ENCODE data around the gene SBF2. TPM values are rescaled to one million over a fixed set of nuclear protein-coding genes. Genes with fewer than 3 reads are reported as not detected.

Gene SBF2
- total RNA-seq, 1 experiment from 2014 or later = 13.8 TPM

DNA sequence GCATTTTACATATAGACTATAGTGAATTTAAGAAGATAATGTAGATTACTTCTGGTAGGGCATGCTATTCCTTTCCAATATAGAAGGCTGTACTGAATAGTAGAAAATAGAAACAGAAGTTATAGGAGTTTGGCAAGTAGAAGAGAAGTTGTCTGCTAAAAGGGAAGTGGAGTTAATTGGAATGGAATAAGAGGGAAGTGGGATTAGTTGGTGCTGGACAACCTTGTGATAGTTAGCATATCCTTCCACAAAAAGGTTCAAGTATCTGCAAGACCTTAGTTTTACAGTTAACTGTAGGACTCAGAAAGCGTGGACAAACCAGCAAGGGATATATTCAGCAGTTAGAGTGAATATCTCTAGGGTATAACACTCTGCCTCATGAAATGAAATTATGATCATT lies 444.6 kb downstream of the SBF2 start:
- Histone ChIP-seq H4K20me1 (ENCODE audit: insufficient read depth, low read depth, low read length) (no peaks in the 10 kb centered on the region), H3K4me2 (ENCODE audit: low read depth, low read length, poor library complexity, severe bottlenecking) (no peak overlapping the region), H3K4me1 (ENCODE audit: low read length) (no peaks in the 10 kb centered on the region), H3K27ac (ENCODE audit: low read length) (no peak overlapping the region), H2AFZ (ENCODE audit: low read length) (no peak overlapping the region), H3K9me3 (ENCODE audit: low read length) (no peaks in the 10 kb centered on the region), H3K9me2 (replicated peaks; ENCODE audit: insufficient read depth, low read length) (no peaks in the 10 kb centered on the region), H3K36me3 (ENCODE audit: insufficient read depth, low read length) (no peaks in the 10 kb centered on the region), H3K79me2 (ENCODE audit: low read length) (no peaks in the 10 kb centered on the region), H3K27me3 (ENCODE audit: low read length) (no peaks in the 10 kb centered on the region), H3K9ac (ENCODE audit: low read length) (no peak overlapping the region), H3K4me3 (ENCODE audit: low read length) (no peak overlapping the region)
- no peak for DNase-seq

- Histone ChIP-seq H3K9me3 (ENCODE audit: low read length) (no peaks in the 10 kb centered on the region), H4K20me1 (ENCODE audit: insufficient read depth, low read depth, low read length) (no peaks in the 10 kb centered on the region), H3K27me3 (ENCODE audit: low read length) (no peaks in the 10 kb centered on the region), H3K4me1 (ENCODE audit: low read length) (no peaks in the 10 kb centered on the region), H3K27ac (ENCODE audit: low read length) (no peak overlapping the region), H3K79me2 (ENCODE audit: low read length) (no peaks in the 10 kb centered on the region), H3K4me3 (ENCODE audit: low read length) (no peak overlapping the region), H3K9me2 (replicated peaks; ENCODE audit: insufficient read depth, low read length) (no peaks in the 10 kb centered on the region), H2AFZ (ENCODE audit: low read length) (no peak overlapping the region), H3K9ac (ENCODE audit: low read length) (no peak overlapping the region), H3K36me3 (ENCODE audit: insufficient read depth, low read length) (no peaks in the 10 kb centered on the region), H3K4me2 (ENCODE audit: low read depth, low read length, poor library complexity, severe bottlenecking) (no peak overlapping the region)
- DNase-seq = no peak
Measured at GRCh38 chr11:9847636-9848035, 446.4 kb downstream of the SBF2 start.

DNA sequence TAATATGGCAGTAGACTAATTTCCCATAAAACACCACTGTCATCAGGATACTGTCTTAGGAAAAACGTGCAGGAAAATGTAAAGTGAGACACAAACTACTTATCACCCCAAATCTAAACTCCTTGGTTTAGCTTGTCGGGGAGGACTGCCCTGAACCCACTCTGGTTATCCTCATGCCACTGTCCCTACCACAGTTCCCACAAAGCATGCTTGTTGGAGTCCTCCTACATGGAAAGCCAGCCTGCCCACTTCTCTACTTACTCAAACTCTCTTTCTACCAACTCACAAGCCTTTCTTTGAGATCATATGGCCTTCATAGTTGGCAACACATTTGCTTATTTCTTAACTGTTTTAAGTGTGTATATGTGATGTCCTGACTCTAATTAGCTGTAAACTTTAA lies 451.1 kb downstream of the SBF2 start:
- Histone ChIP-seq H3K27me3 (ENCODE audit: low read length) (no peaks in the 10 kb centered on the region), H3K79me2 (ENCODE audit: low read length) (no peaks in the 10 kb centered on the region), H3K9ac (ENCODE audit: low read length) (no peak overlapping the region), H4K20me1 (ENCODE audit: insufficient read depth, low read depth, low read length) (no peaks in the 10 kb centered on the region), H3K27ac (ENCODE audit: low read length) (no peak overlapping the region), H2AFZ (ENCODE audit: low read length) (no peak overlapping the region), H3K9me3 (ENCODE audit: low read length) (no peaks in the 10 kb centered on the region), H3K4me1 (ENCODE audit: low read length) (peaks cover 5% of the 10 kb centered on the region; the same call in 1 of the 2 replicates), H3K4me3 (ENCODE audit: low read length) (no peak overlapping the region), H3K4me2 (ENCODE audit: low read depth, low read length, poor library complexity, severe bottlenecking) (no peak overlapping the region), H3K36me3 (ENCODE audit: insufficient read depth, low read length) (no peaks in the 10 kb centered on the region), H3K9me2 (replicated peaks; ENCODE audit: insufficient read depth, low read length) (no peaks in the 10 kb centered on the region)
- DNase-seq = no peak

DNA sequence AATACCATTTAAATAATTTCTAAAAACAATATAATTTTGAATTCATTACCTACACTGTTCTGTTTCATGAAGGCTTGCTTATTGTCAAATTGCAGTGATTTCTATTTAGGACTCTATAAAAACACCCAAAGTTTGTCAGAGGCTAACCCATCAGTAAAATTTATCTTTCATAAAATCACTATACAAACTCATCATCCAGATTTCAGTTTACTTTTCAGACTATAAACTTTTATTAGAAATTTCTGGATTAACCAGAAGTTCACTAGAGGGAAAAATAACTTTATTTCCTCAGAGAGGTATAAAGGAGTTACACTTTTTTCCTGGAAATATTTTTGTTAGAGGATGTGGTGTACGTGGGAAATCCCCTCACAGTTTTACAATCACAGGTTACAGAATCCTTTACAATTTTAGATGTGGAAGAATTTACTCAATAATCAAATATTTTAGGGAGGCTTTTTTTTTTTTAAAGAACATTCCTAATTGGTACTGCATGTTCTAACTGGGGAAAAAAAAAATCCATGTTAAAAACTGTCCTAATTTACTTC lies 453.5 kb downstream of the SBF2 start:
- Histone ChIP-seq H3K27me3 (ENCODE audit: low read length) (no peaks in the 10 kb centered on the region), H4K20me1 (ENCODE audit: insufficient read depth, low read depth, low read length) (no peaks in the 10 kb centered on the region), H3K79me2 (ENCODE audit: low read length) (no peaks in the 10 kb centered on the region), H3K9me3 (ENCODE audit: low read length) (no peaks in the 10 kb centered on the region), H3K9me2 (replicated peaks; ENCODE audit: insufficient read depth, low read length) (no peaks in the 10 kb centered on the region), H3K9ac (ENCODE audit: low read length) (no peak overlapping the region), H3K4me2 (ENCODE audit: low read depth, low read length, poor library complexity, severe bottlenecking) (no peak overlapping the region), H2AFZ (ENCODE audit: low read length) (no peak overlapping the region), H3K4me3 (ENCODE audit: low read length) (no peak overlapping the region), H3K36me3 (ENCODE audit: insufficient read depth, low read length) (no peaks in the 10 kb centered on the region), H3K4me1 (ENCODE audit: low read length) (peaks cover 5% of the 10 kb centered on the region; the same call in 1 of the 2 replicates), H3K27ac (ENCODE audit: low read length) (no peak overlapping the region)
- DNase-seq = no peak

DNA sequence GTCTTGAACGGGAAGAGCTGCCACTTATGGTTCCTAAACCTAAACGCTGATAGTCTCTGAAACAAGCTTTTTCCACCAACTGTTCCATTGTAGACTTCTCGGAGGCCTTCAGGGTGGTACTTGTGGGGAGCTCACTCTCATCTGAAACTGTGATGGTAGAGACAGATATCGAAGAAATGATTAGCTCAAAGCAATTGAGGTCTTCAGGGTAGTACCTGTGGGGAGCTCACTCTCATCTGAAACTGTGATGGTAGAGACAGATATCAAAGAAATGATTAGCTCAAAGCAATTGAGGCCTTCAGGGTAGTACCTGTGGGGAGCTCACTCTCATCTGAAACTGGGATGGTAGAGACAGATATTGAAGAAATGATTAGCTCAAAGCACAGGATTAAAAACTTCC lies 454.5 kb downstream of the SBF2 start:
- H3K4me1 ChIP-seq (ENCODE audit: low read length) = peaks cover 5% of the 10 kb centered on the region; the same call in 1 of the 2 replicates
- no peak overlapping the region for H3K9ac ChIP-seq (ENCODE audit: low read length)
- H3K27me3 ChIP-seq (ENCODE audit: low read length) = no peaks in the 10 kb centered on the region
- H3K79me2 ChIP-seq (ENCODE audit: low read length) = no peaks in the 10 kb centered on the region
- H3K9me2 ChIP-seq (replicated peaks; ENCODE audit: insufficient read depth, low read length) = no peaks in the 10 kb centered on the region
- H4K20me1 ChIP-seq (ENCODE audit: insufficient read depth, low read depth, low read length) = no peaks in the 10 kb centered on the region
- H3K9me3 ChIP-seq (ENCODE audit: low read length) = no peaks in the 10 kb centered on the region
- no peak overlapping the region for H3K4me2 ChIP-seq (ENCODE audit: low read depth, low read length, poor library complexity, severe bottlenecking)
- H3K27ac ChIP-seq (ENCODE audit: low read length) = no peak overlapping the region
- H2AFZ ChIP-seq (ENCODE audit: low read length) = no peak overlapping the region
- no peak overlapping the region for H3K4me3 ChIP-seq (ENCODE audit: low read length)
- H3K36me3 ChIP-seq (ENCODE audit: insufficient read depth, low read length) = no peaks in the 10 kb centered on the region
- DNase-seq = no peak

GRCh38 chr11:9838961-9839360 lies 455.1 kb downstream of the SBF2 start:
- no peak overlapping the region for H3K9ac ChIP-seq (ENCODE audit: low read length)
- H3K4me2 ChIP-seq (ENCODE audit: low read depth, low read length, poor library complexity, severe bottlenecking) = no peak overlapping the region
- no peak overlapping the region for H2AFZ ChIP-seq (ENCODE audit: low read length)
- H3K9me3 ChIP-seq (ENCODE audit: low read length) = no peaks in the 10 kb centered on the region
- no peak overlapping the region for H3K27ac ChIP-seq (ENCODE audit: low read length)
- H3K36me3 ChIP-seq (ENCODE audit: insufficient read depth, low read length) = no peaks in the 10 kb centered on the region
- H3K4me3 ChIP-seq (ENCODE audit: low read length) = no peak overlapping the region
- H4K20me1 ChIP-seq (ENCODE audit: insufficient read depth, low read depth, low read length) = no peaks in the 10 kb centered on the region
- no peaks in the 10 kb centered on the region for H3K79me2 ChIP-seq (ENCODE audit: low read length)
- H3K9me2 ChIP-seq (replicated peaks; ENCODE audit: insufficient read depth, low read length) = no peaks in the 10 kb centered on the region
- DNase-seq = no peak
- no peaks in the 10 kb centered on the region for H3K27me3 ChIP-seq (ENCODE audit: low read length)
- peaks cover 5% of the 10 kb centered on the region; the same call in 1 of the 2 replicates for H3K4me1 ChIP-seq (ENCODE audit: low read length)

- Histone ChIP-seq H3K9me3 (ENCODE audit: low read length) (no peaks in the 10 kb centered on the region), H3K9ac (ENCODE audit: low read length) (no peak overlapping the region), H3K79me2 (ENCODE audit: low read length) (no peaks in the 10 kb centered on the region), H3K27ac (ENCODE audit: low read length) (no peak overlapping the region), H3K4me2 (ENCODE audit: low read depth, low read length, poor library complexity, severe bottlenecking) (no peak overlapping the region), H3K36me3 (ENCODE audit: insufficient read depth, low read length) (no peaks in the 10 kb centered on the region), H3K27me3 (ENCODE audit: low read length) (no peaks in the 10 kb centered on the region), H3K9me2 (replicated peaks; ENCODE audit: insufficient read depth, low read length) (no peaks in the 10 kb centered on the region), H2AFZ (ENCODE audit: low read length) (no peak overlapping the region), H3K4me3 (ENCODE audit: low read length) (no peak overlapping the region), H3K4me1 (ENCODE audit: low read length) (peaks cover 5% of the 10 kb centered on the region; the same call in 1 of the 2 replicates), H4K20me1 (ENCODE audit: insufficient read depth, low read depth, low read length) (no peaks in the 10 kb centered on the region)
- DNase-seq = no peak
Measured at GRCh38 chr11:9838229-9838628, 455.8 kb downstream of the SBF2 start.

DNA sequence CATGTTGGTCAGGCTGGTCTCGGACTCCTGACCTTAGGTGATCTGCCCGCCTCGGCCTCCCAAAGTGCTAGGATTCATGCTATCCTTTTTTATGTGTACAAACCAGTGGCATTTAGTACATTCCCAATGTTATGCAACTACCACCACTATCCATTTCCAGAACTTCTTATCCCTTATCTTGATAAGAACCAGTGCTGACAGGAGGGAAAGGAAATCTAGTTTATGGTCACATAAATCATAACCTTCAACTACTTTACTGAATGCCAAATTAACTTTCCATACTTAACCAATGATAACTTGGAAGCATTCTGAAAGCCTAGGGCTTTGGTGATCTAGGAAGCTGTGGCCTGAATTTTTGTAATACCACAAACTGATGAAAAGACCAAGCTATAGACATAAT lies 459.7 kb downstream of the SBF2 start:
- Histone ChIP-seq H3K4me2 (ENCODE audit: low read depth, low read length, poor library complexity, severe bottlenecking) (no peak overlapping the region), H3K27me3 (ENCODE audit: low read length) (no peaks in the 10 kb centered on the region), H4K20me1 (ENCODE audit: insufficient read depth, low read depth, low read length) (no peaks in the 10 kb centered on the region), H3K79me2 (ENCODE audit: low read length) (no peaks in the 10 kb centered on the region), H3K9me3 (ENCODE audit: low read length) (no peaks in the 10 kb centered on the region), H3K27ac (ENCODE audit: low read length) (no peak overlapping the region), H3K4me1 (ENCODE audit: low read length) (peaks cover 2% of the 10 kb centered on the region; the same call in 1 of the 2 replicates), H3K4me3 (ENCODE audit: low read length) (no peak overlapping the region), H2AFZ (ENCODE audit: low read length) (no peak overlapping the region), H3K36me3 (ENCODE audit: insufficient read depth, low read length) (no peaks in the 10 kb centered on the region), H3K9ac (ENCODE audit: low read length) (no peak overlapping the region), H3K9me2 (replicated peaks; ENCODE audit: insufficient read depth, low read length) (no peaks in the 10 kb centered on the region)
- DNase-seq = no peak

GRCh38 chr11:9831122-9831521 lies 462.9 kb downstream of the SBF2 start:
- Histone ChIP-seq H3K4me2 (ENCODE audit: low read depth, low read length, poor library complexity, severe bottlenecking) (no peak overlapping the region), H4K20me1 (ENCODE audit: insufficient read depth, low read depth, low read length) (no peaks in the 10 kb centered on the region), H2AFZ (ENCODE audit: low read length) (no peak overlapping the region), H3K4me3 (ENCODE audit: low read length) (no peak overlapping the region), H3K27ac (ENCODE audit: low read length) (no peak overlapping the region), H3K9me2 (replicated peaks; ENCODE audit: insufficient read depth, low read length) (no peaks in the 10 kb centered on the region), H3K79me2 (ENCODE audit: low read length) (no peaks in the 10 kb centered on the region), H3K9me3 (ENCODE audit: low read length) (no peaks in the 10 kb centered on the region), H3K36me3 (ENCODE audit: insufficient read depth, low read length) (no peaks in the 10 kb centered on the region), H3K9ac (ENCODE audit: low read length) (no peak overlapping the region), H3K27me3 (ENCODE audit: low read length) (no peaks in the 10 kb centered on the region), H3K4me1 (ENCODE audit: low read length) (no peaks in the 10 kb centered on the region)
- no peak for DNase-seq

Data from Karpas-422 (cell line).